H1 (cell line): ENCODE measurements around the gene TEX13B. TPM values are rescaled to one million over a fixed set of nuclear protein-coding genes. Genes with fewer than 3 reads are reported as not detected.

ENCODE experiments used
- CTCF ChIA-PET: fragments of 300-600 bp; sonication (Branson Sonifier 250); formaldehyde crosslinking; loops from one replicate; lab custom pipeline; 2021; ENCODE audit not compliant: partially characterized antibody; lab: Charles Lee
- POLR2A ChIA-PET: fragments of 300-600 bp; sonication (Branson Sonifier 250); formaldehyde crosslinking; loops from one replicate; lab custom pipeline; 2021; ENCODE audit warnings: inconsistent platforms; ENCODE audit not compliant: partially characterized antibody; lab: Charles Lee
- DNase-seq, 2 experiments: peaks; one replicate each; pipeline versions ENCODE4 v3.0.0 to v3.0.0-alpha.2; 2010 to 2022; ENCODE audit warnings: low spot score in 2 of 2, low read depth in 1 of 2, mixed read lengths in 1 of 2
- FAIRE-seq: peaks from 2 replicates; lab custom pipeline; 2011; peaks lifted over from hg19 to GRCh38; lab: Jason Lieb, UNC
- H2AFZ ChIP-seq: 2 replicates; pipeline ENCODE4 v1.8.1; 2012; ENCODE audit warnings: low read length, inconsistent platforms
- H2AK5ac ChIP-seq: 2 replicates; pipeline ENCODE4 v1.6.1; 2013; ENCODE audit warnings: low read depth, low read length
- H2BK120ac ChIP-seq: replicated peaks from 2 replicates; pipeline ENCODE3; 2013; ENCODE audit warnings: low read depth, low read length, inconsistent platforms
- H2BK12ac ChIP-seq: 2 replicates; pipeline ENCODE4 v1.6.1; 2013; ENCODE audit warnings: low read depth, low read length
- H2BK15ac ChIP-seq: 2 replicates; pipeline ENCODE4 v1.6.1; 2013; ENCODE audit warnings: low read length
- H2BK20ac ChIP-seq: 2 replicates; pipeline ENCODE4 v1.6.1; 2013; ENCODE audit warnings: low read length
- H2BK5ac ChIP-seq: 2 replicates; pipeline ENCODE4 v1.6.1; 2013; ENCODE audit warnings: low read depth, low read length
- H3K14ac ChIP-seq: 2 replicates; pipeline ENCODE4 v1.6.1; 2013; ENCODE audit warnings: inconsistent platforms; ENCODE audit not compliant: insufficient read length
- H3K18ac ChIP-seq: 2 replicates; pipeline ENCODE4 v1.6.1; 2013; ENCODE audit warnings: low read length; ENCODE audit errors: extremely low read depth
- H3K23ac ChIP-seq: 2 replicates; pipeline ENCODE4 v1.6.1; 2013; ENCODE audit warnings: inconsistent platforms; ENCODE audit not compliant: insufficient read length
- H3K23me2 ChIP-seq: 2 replicates; pipeline ENCODE4 v1.6.1; 2013; ENCODE audit warnings: low read depth, low read length
- H3K27ac ChIP-seq: 2 replicates; pipeline ENCODE4 v1.6.1; 2011; ENCODE audit warnings: low read depth, low read length, inconsistent platforms
- H3K27me3 ChIP-seq, 4 experiments: replicated peaks in 1 of 4; 1 replicate in 1 of 4; 2 replicates in 3 of 4; pipeline versions ENCODE4 v1.6.1 to v1.8.1; 2011 to 2013; ENCODE audit warnings: low read length in 3 of 4, mild to moderate bottlenecking in 3 of 4, inconsistent platforms in 2 of 4, mixed read lengths in 2 of 4, moderate library complexity in 1 of 4; ENCODE audit not compliant: control insufficient read depth in 3 of 4, insufficient read depth in 3 of 4; ENCODE audit errors: extremely low read depth in 1 of 4
- H3K36me3 ChIP-seq, 4 experiments: 2 replicates each; pipeline versions ENCODE4 v1.6.1 to v1.8.1; 2011 to 2013; ENCODE audit warnings: mild to moderate bottlenecking in 4 of 4, low read length in 3 of 4, moderate library complexity in 2 of 4, control low read depth in 1 of 4, inconsistent platforms in 1 of 4; ENCODE audit not compliant: insufficient read depth in 4 of 4, control insufficient read depth in 2 of 4
- H3K4ac ChIP-seq: replicated peaks from 2 replicates; pipeline ENCODE3; 2013; ENCODE audit warnings: low read length, low read depth, mixed read lengths, inconsistent platforms; ENCODE audit not compliant: insufficient read length
- H3K4me1 ChIP-seq, 4 experiments: replicated peaks in 1 of 4; 1 replicate in 1 of 4; 2 replicates in 3 of 4; pipeline versions ENCODE4 v1.6.1 to v1.8.1; 2011 to 2013; ENCODE audit warnings: low read length in 3 of 4, inconsistent platforms in 2 of 4, mixed read lengths in 1 of 4; ENCODE audit not compliant: insufficient read depth in 4 of 4, control insufficient read depth in 3 of 4
- H3K4me2 ChIP-seq, 2 experiments: 2 replicates each; pipeline versions ENCODE4 v1.6.1 to v1.8.1; 2011 to 2013; ENCODE audit warnings: low read depth in 2 of 2, low read length in 2 of 2, control low read depth in 1 of 2, inconsistent platforms in 1 of 2, mild to moderate bottlenecking in 1 of 2; ENCODE audit not compliant: insufficient read depth in 1 of 2
- H3K4me3 ChIP-seq, 4 experiments: fragments of 200-600, 300-600 bp in 1 of 4; sonication (generic), shearing (Covaris generic), sonication (Bioruptor Twin) in 1 of 4; 2 replicates each; pipeline versions ENCODE4 v1.5.1 to v1.8.1; 2011 to 2016; ENCODE audit warnings: low read length in 4 of 4, low read depth in 3 of 4, control low read depth in 2 of 4, inconsistent platforms in 2 of 4, mild to moderate bottlenecking in 2 of 4, mixed read lengths in 1 of 4, moderate library complexity in 1 of 4; ENCODE audit not compliant: insufficient read depth in 2 of 4; ENCODE audit errors: extremely low read depth in 1 of 4
- H3K56ac ChIP-seq: replicated peaks from 2 replicates; pipeline ENCODE3; 2013; ENCODE audit warnings: low read depth, mild to moderate bottlenecking, mixed read lengths, low read length, inconsistent platforms; ENCODE audit not compliant: insufficient read length
- H3K79me1 ChIP-seq: 2 replicates; pipeline ENCODE4 v1.6.1; 2013; ENCODE audit warnings: low read depth, low read length, control low read depth
- H3K79me2 ChIP-seq, 2 experiments: 2 replicates each; pipeline versions ENCODE4 v1.6.1 to v1.8.1; 2012 to 2013; ENCODE audit warnings: low read length in 2 of 2, mild to moderate bottlenecking in 2 of 2, inconsistent platforms in 1 of 2; ENCODE audit not compliant: insufficient read depth in 2 of 2, control insufficient read depth in 1 of 2
- H3K9ac ChIP-seq, 4 experiments: replicated peaks in 1 of 4; 1 replicate in 1 of 4; 2 replicates in 3 of 4; pipeline versions ENCODE4 v1.6.1 to v1.8.1; 2011 to 2013; ENCODE audit warnings: low read depth in 3 of 4, low read length in 3 of 4, control low read depth in 2 of 4, mild to moderate bottlenecking in 2 of 4, moderate library complexity in 2 of 4, inconsistent platforms in 1 of 4; ENCODE audit errors: extremely low read depth in 1 of 4
- H3K9me3 ChIP-seq, 2 experiments: 2 replicates each; pipeline versions ENCODE4 v1.6.1 to v1.8.1; 2012 to 2013; ENCODE audit warnings: mild to moderate bottlenecking in 2 of 2, moderate library complexity in 2 of 2, control low read depth in 1 of 2, inconsistent platforms in 1 of 2, low read depth in 1 of 2, low read length in 1 of 2, mixed read lengths in 1 of 2; ENCODE audit not compliant: insufficient read depth in 2 of 2
- H4K20me1 ChIP-seq, 2 experiments: replicated peaks in 1 of 2; 2 replicates each; pipeline versions ENCODE3 to v1.8.1; 2011 to 2013; ENCODE audit warnings: inconsistent platforms in 2 of 2, low read length in 2 of 2, mild to moderate bottlenecking in 1 of 2; ENCODE audit not compliant: insufficient read depth in 2 of 2, control insufficient read depth in 1 of 2
- H4K5ac ChIP-seq: 2 replicates; pipeline ENCODE4 v1.6.1; 2013; ENCODE audit warnings: low read length, low read depth, mixed read lengths, inconsistent platforms; ENCODE audit not compliant: insufficient read length
- H4K8ac ChIP-seq: 2 replicates; pipeline ENCODE4 v1.8.0; 2013; ENCODE audit warnings: mild to moderate bottlenecking, moderate library complexity, low read length, inconsistent platforms; ENCODE audit not compliant: insufficient read depth; ENCODE audit errors: extremely low read depth
- H4K91ac ChIP-seq: replicated peaks from 2 replicates; pipeline ENCODE3; 2013; ENCODE audit warnings: low read length, mixed read lengths, inconsistent platforms; ENCODE audit not compliant: insufficient read length
- BACH1 ChIP-seq: IDR thresholded peaks from 2 replicates; pipeline ENCODE4 v1.6.1; 2012; ENCODE audit warnings: low read length, improper control_type of control experiment
- BCL11A ChIP-seq, 2 experiments: IDR thresholded peaks; one replicate each; pipeline ENCODE4 v1.6.1; 2011; ENCODE audit warnings: low read depth in 2 of 2, low read length in 2 of 2, mild to moderate bottlenecking in 2 of 2
- CEBPB ChIP-seq: IDR thresholded peaks from 2 replicates; pipeline ENCODE4 v1.6.1; 2012; ENCODE audit warnings: low read depth, low read length
- CHD2 ChIP-seq: IDR thresholded peaks from 2 replicates; pipeline ENCODE4 v1.6.1; 2012; ENCODE audit warnings: low read length, improper control_type of control experiment
- EP300 ChIP-seq, 2 experiments: IDR thresholded peaks; 1 replicate in 1 of 2; 2 replicates in 1 of 2; pipeline ENCODE4 v1.6.1; 2011 to 2012; ENCODE audit warnings: low read depth in 2 of 2, low read length in 2 of 2, mild to moderate bottlenecking in 2 of 2, borderline replicate concordance in 1 of 2, inconsistent platforms in 1 of 2, moderate library complexity in 1 of 2
- FOSL1 ChIP-seq: IDR thresholded peaks from 2 replicates; pipeline ENCODE4 v1.6.1; 2011; ENCODE audit warnings: mild to moderate bottlenecking, low read depth, low read length, moderate library complexity; ENCODE audit not compliant: insufficient read depth
- SUZ12 ChIP-seq: fragments of 200-600 bp; sonication (generic); IDR thresholded peaks from 2 replicates; pipeline ENCODE4 v1.6.1; 2012; ENCODE audit warnings: mild to moderate bottlenecking, inconsistent platforms, low read length, moderate library complexity, mixed read lengths
- WGBS, 2 experiments: shearing (Covaris generic) in 1 of 2; methylation state at CpG; one replicate each; pipeline versions ENCODE4 v1.1.6 to v1.1.7; 2013 to 2015; ENCODE audit warnings: low lambda C conversion rate in 2 of 2, mixed read lengths in 2 of 2, inconsistent platforms in 1 of 2, low coverage in 1 of 2, missing lambda C conversion rate in 1 of 2; ENCODE audit not compliant: insufficient replicate concordance in 2 of 2, insufficient coverage in 1 of 2, insufficient read length in 1 of 2; ENCODE audit errors: extremely low coverage in 1 of 2, missing lambda C conversion rate in 1 of 2; 5-methylcytosine and 5-hydroxymethylcytosine counted together
- polyA plus RNA-seq, 7 experiments: library from polyadenylated mRNA; depleted of rRNA in 3 of 7; stranded (reverse) in 5 of 7; unstranded in 2 of 7; fragments of >200 nt in 5 of 7; fragments of 200-250 nt in 2 of 7; gene quantifications; 1 replicate in 5 of 7; 2 replicates in 1 of 7; 4 replicates in 1 of 7; pipeline versions ENCODE4 v1.2.1 to v1.2.3, GENCODE V29; 2011 to 2013; ENCODE audit warnings: missing spikeins in 2 of 7, mixed read lengths in 2 of 7
- total RNA-seq: library from RNA; stranded (reverse); fragmentation: NEBNext Ultra II Directional; extraction: Animal tissue kit (Norgen Biotek cat#: 25700); gene quantifications from 2 replicates; pipeline ENCODE4 v1.2.1, GENCODE V29; 2021

The TEX13B gene
- total and polyA plus RNA-seq, 2 of the 8 experiments (the other 6 are each of a cell fraction or from before 2014, with no cell fraction given): 0.06 to 0.32 TPM

DNA sequence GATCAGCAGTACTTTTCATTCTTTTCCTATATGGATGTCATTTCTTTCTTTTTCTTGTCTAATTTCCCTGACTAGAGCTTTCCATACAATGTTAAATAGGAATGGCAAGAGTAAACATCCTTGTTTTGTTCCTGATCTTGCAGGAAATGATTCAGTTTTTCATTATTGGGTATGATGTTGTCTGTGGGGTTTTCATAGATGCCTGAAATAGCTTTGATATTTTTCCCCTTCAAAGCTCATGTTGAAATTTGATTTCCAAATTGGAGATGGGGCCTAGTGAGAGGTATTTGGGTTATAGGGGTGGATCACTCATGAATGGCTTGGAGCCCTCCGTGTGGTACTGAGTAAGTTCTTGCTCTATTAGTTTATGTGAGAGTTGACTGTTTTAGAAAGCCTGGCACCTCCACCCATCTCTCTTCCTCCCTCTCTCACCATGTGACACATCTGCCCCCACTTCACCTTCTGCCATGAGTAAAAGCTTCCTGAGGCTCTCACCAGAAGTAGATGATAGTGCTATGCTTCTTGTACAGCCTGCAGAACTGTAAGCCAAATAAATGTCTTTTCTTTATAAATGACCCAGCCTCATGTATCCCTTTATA is 40.4 kb upstream of the TEX13B start:
- Histone ChIP-seq H3K36me3 (no peaks in the 10 kb centered on the region), H3K27me3 (no peaks in the 10 kb centered on the region), H2BK5ac (no peak overlapping the region), H3K56ac (no peak overlapping the region), H2BK15ac (no peak overlapping the region), H3K4ac (no peak overlapping the region), H3K79me1 (no peaks in the 10 kb centered on the region), H3K27ac (no peak overlapping the region), H2AFZ (no peak overlapping the region)
- POLR2A ChIA-PET: interaction anchor here (0.7 to 1.1 kb wide), 2 partner anchors 9 to 20 kb away, joined by 3 read pairs; no protein-coding TSS in a partner anchor
- TF ChIP-seq CHD2: no peak
- no peak for TF ChIP-seq EP300 (IDR thresholded peaks at IDR 0.05; ENCODE audit: borderline replicate concordance in 1 of 2, low read depth in 2 of 2, low read length in 2 of 2)
- no peak for TF ChIP-seq SUZ12
- no peak for TF ChIP-seq FOSL1
- TF ChIP-seq CEBPB: no peak
- no peak for TF ChIP-seq BCL11A (IDR thresholded peaks at IDR 0.05; ENCODE audit: low read depth in 2 of 2, low read length in 2 of 2)
- no peak for TF ChIP-seq BACH1
- TF ChIP-seq, all 59 proteins: peak for 0
- Histone ChIP-seq H4K20me1 (no peaks in the 10 kb centered on the region), H4K5ac (no peak overlapping the region), H3K79me2 (no peaks in the 10 kb centered on the region), H4K91ac (no peak overlapping the region), H3K9ac (no peak overlapping the region), H3K23me2 (no peaks in the 10 kb centered on the region), H3K18ac (no peak overlapping the region), H3K4me1 (no peaks in the 10 kb centered on the region), H2BK20ac (no peak overlapping the region), H4K8ac (no peak overlapping the region), H2AK5ac (no peak overlapping the region), H3K4me2 (no peak overlapping the region), H3K23ac (no peak overlapping the region), H2BK12ac (no peak overlapping the region), H2BK120ac (no peak overlapping the region), H3K4me3 (no peak overlapping the region), H3K9me3 (no peaks in the 10 kb centered on the region), H3K14ac (no peak overlapping the region)
- FAIRE-seq (no peak), DNase-seq (no peak)
- CTCF ChIA-PET: interaction anchor here (1.1 to 1.5 kb wide), 3 partner anchors 22 to 47 kb away, joined by 3 read pairs; no protein-coding TSS in a partner anchor
- WGBS, 2 experiments: no CpG with 5 or more reads among the region's 1 CpG
